Body of pancreas (tissue), 4 donors: ENCODE data around the gene DNAH10. TPM values are rescaled to one million over a fixed set of nuclear protein-coding genes. Genes with fewer than 3 reads are reported as not detected.

ENCODE experiments used
- ATAC-seq: fragments of 150-250 bp; one replicate; pipeline ENCODE4 v1.9.1; 2016
- DNase-seq, 4 donors: peaks; one replicate each; pipeline ENCODE4 v3.0.0-alpha.2; 2019
- H3K27ac ChIP-seq, 4 donors: fragments of 200-600 bp; sonication (generic); 1 replicate in 3 of 4; 2 replicates in 1 of 4; pipeline versions ENCODE4 v1.5.1 to v1.6.1; 2016 to 2019; ENCODE audit warnings: mild to moderate bottlenecking in 1 of 4, mixed read lengths in 1 of 4, moderate library complexity in 1 of 4
- H3K27me3 ChIP-seq, 2 donors: fragments of 200-600 bp; sonication (generic); one replicate each; pipeline ENCODE4 v1.6.0; 2016; ENCODE audit warnings: mild to moderate bottlenecking in 1 of 2
- H3K36me3 ChIP-seq, 2 donors: fragments of 200-600 bp; sonication (generic); replicated peaks in 1 of 2; 2 replicates each; pipeline ENCODE4 v1.5.1; 2016; ENCODE audit warnings: low read depth in 2 of 2; ENCODE audit not compliant: insufficient read depth in 1 of 2
- H3K4me1 ChIP-seq: fragments of 200-600 bp; sonication (generic); one replicate; pipeline ENCODE4 v1.6.0; 2016
- H3K4me3 ChIP-seq, 2 donors: fragments of 200-600 bp; sonication (generic); 1 replicate in 1 of 2; 2 replicates in 1 of 2; pipeline ENCODE4 v1.5.1; 2016 to 2019
- H3K9me3 ChIP-seq, 3 donors: fragments of 200-600 bp; sonication (generic); 1 replicate in 2 of 3; 2 replicates in 1 of 3; pipeline ENCODE4 v1.5.1; 2016
- CTCF ChIP-seq, 7 experiments: fragments of 450-650 bp in 4 of 7; fragments of 200-600 bp in 3 of 7; sonication (generic) in 3 of 7; IDR thresholded peaks; one replicate each; pipeline ENCODE4 v1.5.1; 2016 to 2019; ENCODE audit warnings: antibody characterized with exemption in 7 of 7
- POLR2A ChIP-seq, 3 donors: fragments of 450-650 bp; IDR thresholded peaks; one replicate each; pipeline ENCODE4 v1.6.1; 2016; ENCODE audit warnings: antibody characterized with exemption in 3 of 3, mild to moderate bottlenecking in 2 of 3
- WGBS, 2 donors: methylation state at CpG; one replicate each; pipeline ENCODE4 v1.1.5; 2017; 5-methylcytosine and 5-hydroxymethylcytosine counted together
- intact Hi-C: fragments of 100-400 bp; cut with DNase I; formaldehyde crosslinking; loops from one replicate; pipeline ENCODE4 v1.15.1; 2023
- total RNA-seq, 2 donors: library from RNA; depleted of rRNA; stranded (reverse); fragments of >200 nt; gene quantifications; one replicate each; pipeline ENCODE4 v1.1.0, GENCODE V29; 2016

Gene DNAH10
- total RNA-seq, 2 donors from 2014 or later = 0.26 TPM; not detected in 1

GRCh38 chr12:123748661-123749060 lies 13.4 kb upstream of the DNAH10 start:
- Histone ChIP-seq H3K36me3 (peaks cover 0 to 38% of the 10 kb centered on the region in 2 donors), H3K27me3 (no peaks in the 10 kb centered on the region), H3K27ac (no peak overlapping the region), H3K4me1 (no peaks in the 10 kb centered on the region), H3K9me3 (no peaks in the 10 kb centered on the region), H3K4me3 (no peak overlapping the region)
- ATAC-seq (no peak), DNase-seq (no peak)
- 62 to 70% methylated on average over 2 to 4 of the region's 4 CpGs for WGBS, 2 donors
- TF ChIP-seq POLR2A (IDR thresholded peaks at IDR 0.05) (no peak), CTCF (IDR thresholded peaks at IDR 0.05) (no peak)
- intact Hi-C loops = no loop called here

GRCh38 chr12:123749355-123749754 lies 12.7 kb upstream of the DNAH10 start:
- Histone ChIP-seq H3K4me1 (no peaks in the 10 kb centered on the region), H3K9me3 (no peaks in the 10 kb centered on the region), H3K36me3 (peaks cover 0 to 33% of the 10 kb centered on the region in 2 donors), H3K27ac (no peak overlapping the region), H3K4me3 (no peak overlapping the region), H3K27me3 (no peaks in the 10 kb centered on the region)
- TF ChIP-seq CTCF (IDR thresholded peaks at IDR 0.05) (no peak), POLR2A (IDR thresholded peaks at IDR 0.05) (no peak)
- DNase-seq (no peak), ATAC-seq (no peak)
- 96 to 100% methylated on average over 5 to 10 of the region's 10 CpGs for WGBS, 2 donors
- intact Hi-C loops = no loop called here

- TF ChIP-seq CTCF (IDR thresholded peaks at IDR 0.05) (no peak), POLR2A (IDR thresholded peaks at IDR 0.05) (no peak)
- intact Hi-C loops = no loop called here
- DNase-seq (no peak), ATAC-seq (no peak)
- H3K27ac ChIP-seq = no peak overlapping the region
- peaks cover 0 to 30% of the 10 kb centered on the region in 2 donors for H3K36me3 ChIP-seq
- no peaks in the 10 kb centered on the region for H3K27me3 ChIP-seq
- no peaks in the 10 kb centered on the region for H3K4me1 ChIP-seq
- 89 to 91% methylated on average over 8 of the region's 8 CpGs for WGBS, 2 donors
- no peak overlapping the region for H3K4me3 ChIP-seq
- no peaks in the 10 kb centered on the region for H3K9me3 ChIP-seq
These were observed 11.9 kb upstream of the DNAH10 start for GRCh38 chr12:123750159-123750656.

GRCh38 chr12:123752046-123752445 lies 10.1 kb upstream of the DNAH10 start:
- H3K27me3 ChIP-seq = no peaks in the 10 kb centered on the region
- WGBS, 2 donors = 85 to 95% methylated on average over 3 of the region's 3 CpGs
- TF ChIP-seq CTCF (IDR thresholded peaks at IDR 0.05) (no peak), POLR2A (IDR thresholded peaks at IDR 0.05) (no peak)
- H3K27ac ChIP-seq = no peak overlapping the region
- no peaks in the 10 kb centered on the region for H3K9me3 ChIP-seq
- H3K36me3 ChIP-seq = peaks cover 0 to 30% of the 10 kb centered on the region in 2 donors
- intact Hi-C loops = no loop called here
- ATAC-seq (no peak), DNase-seq (no peak)
- no peaks in the 10 kb centered on the region for H3K4me1 ChIP-seq
- H3K4me3 ChIP-seq = no peak overlapping the region

DNA sequence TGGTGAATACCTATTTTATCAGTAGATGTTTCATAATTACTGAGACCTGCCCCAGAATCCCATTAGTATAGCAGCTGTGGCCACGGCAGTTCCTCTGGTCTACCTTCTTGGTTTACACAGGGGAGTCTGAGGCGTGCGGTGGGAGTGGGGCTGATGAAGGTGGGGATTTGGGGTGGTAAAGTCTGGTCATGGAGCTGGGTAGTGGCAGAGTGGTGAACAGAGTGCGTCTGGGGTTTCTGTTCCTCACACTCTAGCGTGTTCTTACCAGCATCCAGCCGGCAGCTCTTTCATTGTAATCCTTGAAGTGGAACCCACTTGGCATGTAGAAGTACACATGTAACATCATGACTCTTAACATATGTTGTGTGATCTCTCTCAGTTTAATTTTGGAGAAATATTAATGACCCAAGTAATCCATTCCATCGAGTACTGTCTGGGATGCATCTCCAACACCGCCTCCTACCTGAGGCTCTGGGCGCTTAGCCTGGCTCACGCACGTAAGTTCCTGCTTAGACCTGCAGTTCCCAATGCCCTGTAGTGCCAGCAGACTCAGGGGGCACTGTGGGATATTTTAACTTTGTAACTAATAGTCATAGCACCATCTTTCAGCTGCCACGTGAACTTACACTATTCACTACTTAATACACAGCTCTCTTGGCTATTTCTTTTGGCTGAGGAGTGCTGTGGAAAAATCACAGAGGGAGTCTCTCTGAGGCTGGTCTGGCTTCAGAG lies 7.9 kb upstream of the DNAH10 start:
- 93 to 97% methylated on average over 12 of the region's 12 CpGs for WGBS, 2 donors
- Histone ChIP-seq H3K36me3 (peaks cover 0 to 21% of the 10 kb centered on the region in 2 donors), H3K9me3 (no peaks in the 10 kb centered on the region), H3K27ac (no peak overlapping the region), H3K27me3 (no peaks in the 10 kb centered on the region), H3K4me1 (no peaks in the 10 kb centered on the region), H3K4me3 (no peak overlapping the region)
- no peak for TF ChIP-seq CTCF (IDR thresholded peaks at IDR 0.05)
- no peak for DNase-seq
- no peak for ATAC-seq
- intact Hi-C loops = no loop called here
